Renal pelvis (tissue), 4 donors: ENCODE data around the gene GRPEL2. TPM values are rescaled to one million over a fixed set of nuclear protein-coding genes. Genes with fewer than 3 reads are reported as not detected.
"Not testable (repeated sequence)": the region's sequence is repeated elsewhere in the genome, so short reads cannot be mapped to it uniquely, and the experiment has no call there.

ENCODE experiments used
- DNase-seq: peaks from one replicate; pipeline ENCODE4 v3.0.0-alpha.2; 2013
- polyA plus RNA-seq, 3 donors: library from polyadenylated mRNA; unstranded; fragments of 120-200 nt; gene quantifications; one replicate each; pipeline ENCODE4 v1.2.1, GENCODE V29; 2013; ENCODE audit not compliant: insufficient read length in 3 of 3

Gene GRPEL2
- polyA plus RNA-seq, 3 donors = 15.3 to 20.9 (median 19.5) TPM

DNA sequence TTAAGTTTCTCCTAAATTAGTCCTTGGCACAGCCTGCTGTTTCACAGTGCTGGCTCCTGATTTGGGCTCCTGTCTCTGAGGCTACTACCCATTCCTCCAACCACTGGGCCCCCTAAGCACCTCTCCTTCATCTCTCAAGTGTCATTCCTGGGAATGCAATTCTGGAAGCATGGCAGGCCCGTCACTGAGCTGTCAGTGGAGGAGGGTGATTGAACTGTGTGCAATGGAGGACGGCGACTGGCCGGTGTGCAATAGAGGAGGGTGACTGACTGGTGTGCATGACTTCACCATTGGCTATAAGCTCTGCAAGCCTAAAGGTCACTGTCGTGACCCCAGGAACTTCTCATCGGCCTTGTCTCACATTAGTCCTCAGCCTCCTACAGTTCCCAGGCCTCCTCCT is 46.2 kb downstream of the GRPEL2 start:
- DNase-seq = no peak

DNA sequence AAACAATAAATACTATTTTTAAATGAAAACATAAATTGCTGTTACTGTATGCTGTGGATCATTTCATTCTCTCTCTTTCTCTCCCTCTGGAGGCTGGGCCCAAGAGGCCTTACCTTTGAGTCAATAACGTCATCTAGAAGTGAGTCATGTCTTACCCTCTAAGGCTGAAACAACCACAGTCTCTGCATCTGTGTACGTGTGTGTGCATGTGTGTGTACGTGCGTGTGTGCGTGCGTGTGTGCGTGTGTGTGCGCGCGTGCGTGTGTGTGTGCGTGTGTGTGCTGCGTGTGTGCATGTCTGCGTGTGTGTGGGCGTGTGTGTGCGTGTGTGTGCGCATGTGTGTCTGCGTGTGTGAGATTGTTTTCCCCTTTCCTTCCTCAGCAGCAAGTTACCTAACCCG is 47.4 kb downstream of the GRPEL2 start:
- DNase-seq = no peak

DNA sequence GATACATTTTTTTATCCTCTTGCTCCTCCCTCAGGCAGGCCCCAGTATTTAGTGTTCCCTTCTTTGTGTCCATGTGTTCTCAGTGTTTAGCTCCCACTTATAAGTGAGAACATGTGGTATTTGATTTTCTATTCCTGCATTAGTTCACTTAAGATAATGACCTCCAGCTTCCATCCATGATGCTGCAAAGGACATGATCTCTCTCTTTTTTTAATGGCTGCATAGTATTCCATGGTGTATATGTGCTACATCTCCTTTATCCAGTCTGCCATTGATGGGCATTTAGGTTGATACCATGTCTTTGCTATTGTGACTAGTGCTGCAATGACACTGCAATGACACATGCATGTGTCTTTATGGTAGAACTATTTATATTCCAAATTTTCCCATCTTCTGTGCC is 49.7 kb downstream of the GRPEL2 start:
- DNase-seq = not testable (repeated sequence)

DNA sequence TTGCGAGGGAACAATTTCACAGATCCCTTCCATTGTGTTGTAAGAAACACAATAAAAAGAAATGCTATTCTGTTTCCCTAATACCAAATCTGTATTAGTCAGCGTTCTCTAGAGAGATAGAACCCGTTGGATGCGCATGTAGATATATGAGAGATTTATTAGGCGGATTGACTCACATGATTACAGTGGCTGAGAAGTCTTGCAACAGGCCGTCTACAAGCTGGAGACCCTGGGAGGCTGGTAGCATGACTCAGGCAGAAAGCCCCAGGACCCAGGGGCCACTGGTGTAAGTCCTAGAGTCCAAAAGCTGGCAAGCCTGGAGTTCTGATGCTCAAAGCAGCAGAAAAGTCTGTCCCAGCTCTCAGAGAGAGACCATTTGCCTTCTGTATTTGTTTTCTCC is 52.2 kb downstream of the GRPEL2 start:
- DNase-seq = no peak

DNA sequence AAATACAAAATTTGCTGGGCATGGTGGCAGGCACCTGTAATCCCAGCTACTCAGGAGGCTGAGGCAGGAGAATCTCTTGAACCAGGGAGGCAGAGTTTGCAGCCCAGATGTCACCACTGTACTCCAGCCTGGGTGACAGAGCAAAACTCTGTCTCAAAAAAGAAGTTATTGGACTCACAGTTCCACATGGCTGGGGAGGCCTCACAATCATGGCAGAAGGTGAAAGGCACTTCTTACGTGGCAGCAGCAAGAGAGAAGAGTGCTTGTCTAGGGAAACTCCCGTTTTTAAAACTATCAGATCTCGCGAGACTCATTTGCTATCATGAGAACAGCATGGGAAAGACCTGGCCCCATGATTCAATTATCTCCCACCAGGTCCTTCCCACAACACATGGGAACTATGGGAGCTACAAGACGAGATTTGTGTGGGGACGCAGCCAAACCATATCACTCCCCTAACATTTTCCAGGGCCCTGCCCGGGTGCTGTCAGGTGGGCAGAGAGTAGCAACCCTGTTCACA is 53.5 kb downstream of the GRPEL2 start:
- not testable (repeated sequence) for DNase-seq

DNA sequence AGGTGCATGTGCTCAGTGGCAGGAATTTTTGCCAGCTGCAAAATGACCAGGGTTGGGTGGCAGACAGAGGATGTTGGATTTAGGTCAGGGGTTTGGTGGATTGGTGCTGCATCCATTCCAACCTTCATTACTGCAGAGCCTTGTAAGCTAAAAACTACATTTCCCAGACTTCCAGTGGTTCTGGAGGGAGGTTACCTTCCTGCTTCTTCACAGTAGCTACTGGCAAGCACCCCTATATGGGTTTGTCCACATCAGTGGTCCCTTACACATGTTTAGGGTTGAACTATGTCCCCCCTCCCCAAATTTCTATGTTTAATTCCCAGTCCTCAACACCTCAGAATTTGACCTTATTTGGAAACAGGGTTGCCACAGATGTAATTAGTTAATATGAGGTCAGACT is 54.5 kb downstream of the GRPEL2 start:
- DNase-seq = no peak

DNA sequence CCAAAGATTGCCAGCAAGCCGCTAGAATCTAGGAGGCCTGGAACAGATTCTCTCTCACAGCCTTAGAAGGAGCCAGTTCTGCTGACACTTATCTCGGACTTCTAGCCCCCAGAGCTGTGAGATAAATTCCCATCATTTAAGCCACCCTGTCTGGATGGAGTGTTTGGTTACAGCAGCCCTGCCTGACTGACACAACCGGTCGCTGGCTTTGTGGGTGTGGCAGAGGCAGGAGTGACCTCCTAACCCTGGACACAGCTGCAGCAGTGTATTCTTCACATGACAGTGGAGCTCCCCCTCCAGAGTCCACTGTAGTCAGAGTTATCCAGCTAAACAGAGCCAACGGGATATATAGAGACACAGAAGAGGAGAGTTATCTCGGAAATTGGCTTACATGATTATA is 55.0 kb downstream of the GRPEL2 start:
- DNase-seq = no peak

DNA sequence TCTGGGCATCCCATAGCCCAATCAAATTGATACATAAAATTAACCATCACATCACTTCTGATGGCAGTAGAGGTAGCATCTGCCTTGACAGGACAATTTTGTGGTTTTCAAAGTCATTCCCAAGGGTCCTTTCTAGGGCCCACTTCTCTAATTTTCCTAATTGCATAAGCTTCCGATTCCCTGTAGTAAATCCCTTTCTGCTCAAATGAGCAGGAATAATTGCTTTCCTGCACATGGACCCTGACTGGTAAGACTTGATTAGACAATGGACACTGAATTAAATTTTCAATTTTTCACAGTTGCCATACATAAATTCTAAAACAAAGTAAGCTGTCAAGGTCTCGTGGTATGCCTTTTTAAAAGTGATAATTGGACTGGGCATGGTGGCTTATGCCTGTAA is 55.8 kb downstream of the GRPEL2 start:
- DNase-seq = no peak

DNA sequence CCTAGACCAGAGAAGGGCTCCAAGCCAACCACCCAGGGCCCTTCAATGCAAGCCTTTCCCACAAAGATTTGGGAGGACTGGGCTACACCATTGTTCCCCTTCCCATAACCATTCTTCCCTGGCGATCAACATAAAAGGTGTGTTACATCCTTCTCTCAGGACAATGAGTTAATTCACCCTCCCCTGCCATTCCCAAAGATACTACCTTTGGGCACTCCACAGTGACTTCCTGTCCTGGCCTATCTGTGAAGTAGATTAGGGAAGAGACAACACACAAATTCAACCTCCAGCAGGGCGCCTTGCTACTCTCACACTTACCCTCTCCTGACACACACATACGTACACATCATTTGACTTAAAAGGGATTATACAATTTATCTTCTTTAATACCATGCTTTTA is 57.0 kb downstream of the GRPEL2 start:
- no peak for DNase-seq

Other genes with a start within 250 kb of the GRPEL2 start
- 1 to 10 TPM; 1.1 to 1.3 (median 1.3) TPM for gene ABLIM3, start 204.0 kb upstream of the GRPEL2 start, polyA plus RNA-seq
- 10 to 100 TPM; 19.4 to 22.1 (median 21.0) TPM for gene AFAP1L1, start 73.6 kb upstream of the GRPEL2 start, polyA plus RNA-seq
- gene PCYOX1L, start 12.5 kb downstream of the GRPEL2 start, polyA plus RNA-seq = 10 to 100 TPM; 18.0 to 20.1 (median 19.6) TPM
- 1 to 10 TPM; 1.3 to 2.1 (median 1.5) TPM for gene IL17B, start 33.8 kb downstream of the GRPEL2 start, polyA plus RNA-seq
- 100 to 1,000 TPM; 171 to 182 (median 175) TPM for gene CSNK1A1, start 205.9 kb downstream of the GRPEL2 start, polyA plus RNA-seq
- gene ARHGEF37, start 236.0 kb downstream of the GRPEL2 start, polyA plus RNA-seq = 1 to 10 TPM; 4.6 to 5.8 (median 4.8) TPM